GDM1 (cell line): ENCODE results near the gene TMC3.
"Not testable (repeated sequence)": the region's sequence is repeated elsewhere in the genome, so short reads cannot be mapped to it uniquely, and the experiment has no call there.

Experiments
- DNase-seq: peaks from one replicate; lab custom pipeline; 2025; lab: John Stamatoyannopoulos, UW

The TMC3 gene

GRCh38 chr15:81384891-81385720 is 11.1 kb upstream of the TMC3 start:
- DNase-seq = peak; percentile 73

- no peak for DNase-seq
Observed at GRCh38 chr15:81381720-81382119, 7.7 kb upstream of the TMC3 start.

- no peak for DNase-seq
Observed at GRCh38 chr15:81380668-81381067, 6.7 kb upstream of the TMC3 start.

- DNase-seq = no peak
Observed at GRCh38 chr15:81380203-81380602, 6.2 kb upstream of the TMC3 start.

- no peak for DNase-seq
Observed at GRCh38 chr15:81379269-81379668, 5.3 kb upstream of the TMC3 start.

- no peak for DNase-seq
Observed at GRCh38 chr15:81378443-81378842, 4.4 kb upstream of the TMC3 start.

- no peak for DNase-seq
Observed at GRCh38 chr15:81377871-81378270, 3.9 kb upstream of the TMC3 start.

GRCh38 chr15:81376231-81376630 is 2.2 kb upstream of the TMC3 start:
- no peak for DNase-seq

GRCh38 chr15:81375461-81375860 is 1.4 kb upstream of the TMC3 start:
- no peak for DNase-seq

- no peak for DNase-seq
Observed at GRCh38 chr15:81373176-81373575, 837 bp downstream of the TMC3 start.

GRCh38 chr15:81372575-81372974 is 1.4 kb downstream of the TMC3 start:
- DNase-seq = no peak

GRCh38 chr15:81363718-81364500 is 10.1 kb downstream of the TMC3 start:
- no peak for DNase-seq

GRCh38 chr15:81363276-81363675 is 10.7 kb downstream of the TMC3 start:
- DNase-seq = no peak

GRCh38 chr15:81362790-81363189 is 11.2 kb downstream of the TMC3 start:
- DNase-seq = no peak

GRCh38 chr15:81361891-81362290 is 12.1 kb downstream of the TMC3 start:
- DNase-seq = no peak

- DNase-seq = no peak
Observed at GRCh38 chr15:81360491-81360890, 13.5 kb downstream of the TMC3 start.

- DNase-seq = no peak
Observed at GRCh38 chr15:81358248-81358647, 15.8 kb downstream of the TMC3 start.

GRCh38 chr15:81357180-81357686 is 16.8 kb downstream of the TMC3 start:
- DNase-seq = no peak

- DNase-seq = no peak
Observed at GRCh38 chr15:81356252-81356651, 17.8 kb downstream of the TMC3 start.

GRCh38 chr15:81351651-81352050 is 22.4 kb downstream of the TMC3 start:
- DNase-seq = no peak

GRCh38 chr15:81349271-81349670 is 24.7 kb downstream of the TMC3 start:
- DNase-seq = no peak

- not testable (repeated sequence) for DNase-seq
Observed at GRCh38 chr15:81348691-81349090, 25.3 kb downstream of the TMC3 start.

GRCh38 chr15:81347910-81348309 is 26.1 kb downstream of the TMC3 start:
- no peak for DNase-seq
